ENCODE measurements around the gene ZNF595.
A peak's percentile ranks its signal among the peaks of the same experiment; 100 is the strongest.

The ZNF595 gene

DNA sequence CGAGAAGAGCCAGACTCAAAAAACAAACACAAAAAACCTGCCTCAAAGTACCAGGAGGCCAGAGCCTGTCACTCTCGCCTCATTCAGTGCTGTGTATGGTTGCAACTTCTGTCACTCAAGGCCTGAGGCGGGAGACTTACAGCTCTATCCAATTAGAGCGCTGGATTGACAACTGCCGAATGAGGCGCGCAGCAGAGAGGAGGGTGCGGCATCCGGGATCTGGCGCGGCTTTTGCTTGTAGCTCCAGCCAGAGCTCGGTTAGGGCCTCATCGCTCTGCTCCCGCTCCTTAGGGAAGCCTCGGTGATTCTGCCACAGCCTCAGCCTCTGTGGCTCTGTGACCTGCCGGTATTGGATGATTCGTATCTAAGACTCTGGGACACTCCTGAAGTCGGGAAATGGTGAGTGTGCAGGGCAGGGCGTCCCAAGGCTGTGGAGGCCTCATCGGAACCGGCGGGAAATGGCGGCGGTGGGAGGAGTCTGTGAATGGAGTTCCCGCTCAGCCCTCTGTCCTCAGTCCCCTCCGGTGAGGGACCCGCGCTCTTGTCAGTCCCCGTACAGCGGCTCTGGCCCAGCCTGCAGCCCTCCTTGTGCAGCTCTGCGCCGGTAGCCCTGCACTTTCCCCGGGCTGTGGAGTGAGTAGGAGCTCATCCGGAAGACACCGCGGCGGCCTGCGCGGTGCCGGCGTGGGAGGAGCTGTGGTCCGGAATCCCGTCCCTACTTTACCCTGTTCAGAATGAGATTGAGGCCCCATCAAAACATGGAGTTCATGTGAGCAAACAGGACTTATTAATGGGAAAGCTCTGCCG lies 71.4 kb downstream of the ZNF595 start, which contains the start of gene ZNF718:
Gene ZNF718 (plus strand): TSS at position 227 of the 807 bp plus-strand sequence. CDS start 170 bp downstream, at position 397.
- TF ChIP-seq, protein P1, sequence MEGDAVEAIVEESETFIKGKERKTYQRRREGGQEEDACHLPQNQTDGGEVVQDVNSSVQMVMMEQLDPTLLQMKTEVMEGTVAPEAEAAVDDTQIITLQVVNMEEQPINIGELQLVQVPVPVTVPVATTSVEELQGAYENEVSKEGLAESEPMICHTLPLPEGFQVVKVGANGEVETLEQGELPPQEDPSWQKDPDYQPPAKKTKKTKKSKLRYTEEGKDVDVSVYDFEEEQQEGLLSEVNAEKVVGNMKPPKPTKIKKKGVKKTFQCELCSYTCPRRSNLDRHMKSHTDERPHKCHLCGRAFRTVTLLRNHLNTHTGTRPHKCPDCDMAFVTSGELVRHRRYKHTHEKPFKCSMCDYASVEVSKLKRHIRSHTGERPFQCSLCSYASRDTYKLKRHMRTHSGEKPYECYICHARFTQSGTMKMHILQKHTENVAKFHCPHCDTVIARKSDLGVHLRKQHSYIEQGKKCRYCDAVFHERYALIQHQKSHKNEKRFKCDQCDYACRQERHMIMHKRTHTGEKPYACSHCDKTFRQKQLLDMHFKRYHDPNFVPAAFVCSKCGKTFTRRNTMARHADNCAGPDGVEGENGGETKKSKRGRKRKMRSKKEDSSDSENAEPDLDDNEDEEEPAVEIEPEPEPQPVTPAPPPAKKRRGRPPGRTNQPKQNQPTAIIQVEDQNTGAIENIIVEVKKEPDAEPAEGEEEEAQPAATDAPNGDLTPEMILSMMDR (IDR thresholded peaks at IDR 0.05; ENCODE audit: extremely low read depth, missing control alignments), result no peak
- DNase-seq (ENCODE audit: low spot score), result peak; percentile 93

DNA sequence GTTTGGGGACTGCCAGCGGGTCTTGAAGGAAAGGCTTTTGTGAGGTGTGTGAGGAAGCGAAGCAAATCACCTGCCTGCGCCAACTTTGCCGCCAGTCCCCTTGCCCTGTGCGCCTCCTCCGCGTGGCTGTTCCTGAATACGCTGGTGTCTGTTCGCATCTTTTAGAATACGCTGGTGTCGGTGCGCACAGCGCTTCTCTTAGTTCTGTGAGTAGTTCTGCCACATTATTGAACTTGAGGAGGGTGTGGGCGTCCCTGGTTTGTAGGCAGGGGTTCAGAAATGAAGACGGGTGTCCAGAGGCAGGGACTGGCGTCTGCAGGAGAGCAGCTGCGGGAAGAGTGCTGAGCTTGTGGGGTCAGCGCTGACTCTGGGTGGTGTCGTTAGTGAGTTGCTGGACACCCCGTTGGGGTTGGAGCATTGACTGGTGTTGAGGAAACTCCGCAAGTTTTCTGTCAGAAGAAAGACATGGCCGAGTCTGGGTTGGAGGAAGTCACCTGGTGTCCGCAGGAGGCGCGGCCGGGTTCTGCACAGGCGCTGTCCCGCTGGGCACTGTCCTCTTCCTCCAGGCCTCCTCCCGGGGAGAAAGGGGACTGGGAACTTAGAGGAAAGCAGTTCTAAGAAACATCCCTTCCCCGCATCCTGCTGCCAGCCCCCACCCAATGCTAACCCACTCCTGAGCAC lies 72.1 kb downstream of the ZNF595 start:
- TF ChIP-seq, protein P1 (IDR thresholded peaks at IDR 0.05; ENCODE audit: extremely low read depth, missing control alignments), result no peak
- DNase-seq (ENCODE audit: low spot score), result peak; percentile 50

DNA sequence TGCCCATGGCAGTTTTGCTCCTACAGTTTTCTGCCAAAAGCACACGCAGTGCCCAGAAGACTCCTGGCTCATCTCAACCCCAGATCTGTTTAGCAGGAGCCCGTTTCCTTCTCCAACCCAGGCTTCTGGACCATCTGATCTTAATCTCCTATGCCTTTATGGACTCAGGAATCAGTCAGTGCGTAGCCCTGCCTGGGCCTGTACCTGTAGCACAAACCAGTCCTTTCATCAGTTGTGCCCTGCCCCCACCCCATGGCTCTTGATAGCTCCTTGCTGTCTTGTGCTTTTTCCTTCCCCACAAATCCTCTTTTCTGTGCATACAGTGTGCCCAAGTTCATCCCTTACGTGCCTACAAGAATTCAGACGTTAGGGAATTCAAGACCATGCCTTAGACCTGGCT lies 72.7 kb downstream of the ZNF595 start:
- TF ChIP-seq, protein P1 (IDR thresholded peaks at IDR 0.05; ENCODE audit: extremely low read depth, missing control alignments), result no peak
- no peak for DNase-seq (ENCODE audit: low spot score)

DNA sequence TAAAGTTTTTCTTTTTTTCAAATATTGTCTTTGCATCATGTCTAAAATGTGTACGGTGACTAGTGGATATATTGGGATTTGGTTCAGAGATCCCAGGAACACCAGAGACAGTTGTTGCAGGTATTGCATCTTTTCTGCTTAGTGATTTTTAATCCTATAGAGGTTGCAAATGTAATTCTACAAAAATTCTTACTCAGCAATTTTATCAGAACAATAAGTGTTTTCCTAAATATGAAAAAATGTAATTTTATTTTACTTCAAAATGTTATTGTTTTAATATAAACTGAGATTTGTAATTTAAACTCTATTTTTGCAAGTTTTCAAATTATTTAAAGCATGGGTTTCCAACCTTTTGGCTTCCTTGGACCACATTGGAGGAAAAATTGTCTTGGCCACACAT lies 79.4 kb downstream of the ZNF595 start:
- DNase-seq (ENCODE audit: low spot score), result no peak
- TF ChIP-seq, protein P1 (IDR thresholded peaks at IDR 0.05; ENCODE audit: extremely low read depth, missing control alignments), result no peak
